Immature natural killer cell (primary cell): ENCODE results near the gene EDC4. TPM values are rescaled to one million over a fixed set of nuclear protein-coding genes. Genes with fewer than 3 reads are reported as not detected.
A peak's percentile ranks its signal among the peaks of the same experiment; 100 is the strongest.

Experiments used
- DNase-seq, 3 donors: peaks; one replicate each; pipeline ENCODE4 v3.0.0; 2022; ENCODE audit warnings: mixed read lengths in 1 of 3
- H3K27ac Mint-ChIP-seq, 6 donors: one replicate each; pipeline ENCODE4 v1.8.0; 2020; ENCODE audit warnings: mixed read lengths in 6 of 6, mild to moderate bottlenecking in 5 of 6, inconsistent platforms in 4 of 6, moderate library complexity in 3 of 6
- H3K27me3 Mint-ChIP-seq, 3 donors: one replicate each; pipeline ENCODE4 v1.8.0; 2020 to 2021; ENCODE audit warnings: low read depth in 3 of 3, mild to moderate bottlenecking in 3 of 3, mixed read lengths in 3 of 3, moderate library complexity in 3 of 3, inconsistent platforms in 1 of 3
- H3K36me3 Mint-ChIP-seq, 3 donors: one replicate each; pipeline ENCODE4 v1.8.0; 2020; ENCODE audit warnings: mixed read lengths in 3 of 3, inconsistent platforms in 2 of 3, mild to moderate bottlenecking in 2 of 3
- H3K4me1 Mint-ChIP-seq, 2 donors: one replicate each; pipeline ENCODE4 v1.8.0; 2020; ENCODE audit warnings: inconsistent platforms in 2 of 2, mild to moderate bottlenecking in 2 of 2, mixed read lengths in 2 of 2, moderate library complexity in 1 of 2
- H3K4me3 Mint-ChIP-seq, 5 donors: one replicate each; pipeline ENCODE4 v1.8.0; 2020; ENCODE audit warnings: mild to moderate bottlenecking in 5 of 5, mixed read lengths in 5 of 5, inconsistent platforms in 3 of 5, moderate library complexity in 3 of 5
- H3K9me3 Mint-ChIP-seq, 6 donors: one replicate each; pipeline ENCODE4 v1.8.0; 2020; ENCODE audit warnings: mild to moderate bottlenecking in 6 of 6, mixed read lengths in 6 of 6, inconsistent platforms in 4 of 6, moderate library complexity in 3 of 6
- polyA plus RNA-seq, 3 donors: library from polyadenylated mRNA; unstranded; fragments of 300-500 nt; fragmentation: Illumina TruSeq; gene quantifications; one replicate each; pipeline ENCODE4 v1.2.3, GENCODE V29; 2021

EDC4 gene
- polyA plus RNA-seq, 3 donors from 2014 or later: 14.2 to 26.0 (median 23.8) TPM

DNA sequence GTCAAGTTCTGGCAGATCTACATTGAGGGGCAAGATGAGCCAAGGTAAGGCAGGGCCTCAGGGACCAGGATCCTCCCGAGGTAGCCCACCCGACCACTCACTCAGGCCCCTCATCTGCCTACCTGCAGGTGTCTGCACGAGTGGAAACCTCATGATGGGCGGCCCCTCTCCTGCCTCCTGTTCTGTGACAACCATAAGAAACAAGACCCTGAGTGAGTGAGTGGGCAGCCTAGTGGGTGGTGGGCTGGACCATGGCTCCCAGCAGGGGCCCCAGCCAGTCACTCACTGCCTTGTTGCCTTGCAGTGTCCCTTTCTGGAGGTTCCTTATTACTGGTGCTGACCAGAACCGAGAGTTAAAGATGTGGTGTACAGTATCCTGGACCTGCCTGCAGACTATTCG is 5.4 kb downstream of the EDC4 start:
- no peaks in the 10 kb centered on the region for H3K9me3 Mint-ChIP-seq
- H3K27ac Mint-ChIP-seq: no peak overlapping the region
- peaks cover 3 to 28% (median 8%) of the 10 kb centered on the region in 3 donors for H3K36me3 Mint-ChIP-seq
- H3K4me1 Mint-ChIP-seq: peaks cover 27 to 31% of the 10 kb centered on the region in 2 donors
- H3K4me3 Mint-ChIP-seq: no peak overlapping the region
- peaks cover 0 to 4% (median 2%) of the 10 kb centered on the region in 3 donors for H3K27me3 Mint-ChIP-seq
- no peak for DNase-seq

DNA sequence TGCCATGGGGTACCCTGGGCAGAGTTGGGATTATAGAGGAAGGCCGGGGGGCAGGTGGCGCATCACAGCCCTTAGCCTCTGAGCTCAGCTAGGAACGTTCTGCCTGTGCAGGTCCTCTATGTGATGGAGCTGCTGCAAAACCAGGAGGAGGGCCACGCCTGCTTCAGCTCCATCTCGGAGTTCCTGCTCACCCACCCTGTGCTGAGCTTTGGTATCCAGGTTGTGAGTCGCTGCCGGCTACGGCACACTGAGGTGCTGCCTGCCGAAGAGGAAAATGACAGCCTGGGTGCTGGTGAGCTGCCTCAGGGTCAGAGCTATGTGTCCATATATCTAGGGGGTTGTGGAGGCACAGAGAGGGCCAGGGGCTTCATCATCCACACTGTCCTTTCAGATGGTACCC is 6.0 kb downstream of the EDC4 start:
- no peak for DNase-seq
- H3K4me3 Mint-ChIP-seq: no peak overlapping the region
- peaks cover 3 to 34% (median 10%) of the 10 kb centered on the region in 3 donors for H3K36me3 Mint-ChIP-seq
- H3K4me1 Mint-ChIP-seq: peaks cover 21 to 25% of the 10 kb centered on the region in 2 donors
- no peaks in the 10 kb centered on the region for H3K9me3 Mint-ChIP-seq
- no peak overlapping the region for H3K27ac Mint-ChIP-seq
- peaks cover 0 to 2% (median 2%) of the 10 kb centered on the region in 3 donors for H3K27me3 Mint-ChIP-seq

GRCh38 chr16:67879462-67879861 is 6.6 kb downstream of the EDC4 start:
- H3K4me3 Mint-ChIP-seq: no peak overlapping the region
- H3K4me1 Mint-ChIP-seq: peaks cover 15 to 19% of the 10 kb centered on the region in 2 donors
- no peaks in the 10 kb centered on the region for H3K9me3 Mint-ChIP-seq
- no peak for DNase-seq
- peaks cover 3 to 34% (median 10%) of the 10 kb centered on the region in 3 donors for H3K36me3 Mint-ChIP-seq
- peaks cover 0 to 2% (median 0%) of the 10 kb centered on the region in 3 donors for H3K27me3 Mint-ChIP-seq
- H3K27ac Mint-ChIP-seq: no peak overlapping the region

DNA sequence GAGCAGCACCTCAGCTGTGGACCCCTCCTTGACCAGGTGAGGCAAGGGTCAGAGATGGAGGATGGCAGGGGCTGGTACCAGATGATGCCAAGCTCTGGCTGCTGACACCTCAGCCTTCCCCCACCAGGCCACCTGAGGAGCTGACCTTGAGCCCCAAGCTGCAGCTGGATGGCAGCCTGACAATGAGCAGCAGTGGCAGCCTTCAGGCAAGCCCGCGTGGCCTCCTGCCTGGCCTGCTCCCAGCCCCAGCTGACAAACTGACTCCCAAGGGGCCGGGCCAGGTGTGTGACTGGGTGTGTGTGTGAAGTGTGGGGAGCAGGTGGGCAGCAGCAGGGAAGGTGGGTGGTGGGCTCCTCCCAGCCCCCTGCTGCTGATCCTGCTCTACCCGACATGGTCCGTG is 7.1 kb downstream of the EDC4 start:
- Mint-ChIP-seq H3K36me3 (peaks cover 3 to 34% (median 10%) of the 10 kb centered on the region in 3 donors), H3K27ac (no peak overlapping the region), H3K4me3 (no peak overlapping the region), H3K27me3 (peaks cover 0 to 2% (median 0%) of the 10 kb centered on the region in 3 donors), H3K4me1 (peaks cover 11 to 14% of the 10 kb centered on the region in 2 donors), H3K9me3 (no peaks in the 10 kb centered on the region)
- no peak for DNase-seq

- peaks cover 5 to 8% of the 10 kb centered on the region in 2 donors for H3K4me1 Mint-ChIP-seq
- H3K4me3 Mint-ChIP-seq: no peak overlapping the region
- no peak for DNase-seq
- H3K9me3 Mint-ChIP-seq: no peaks in the 10 kb centered on the region
- H3K27me3 Mint-ChIP-seq: peaks cover 0 to 2% (median 0%) of the 10 kb centered on the region in 3 donors
- peaks cover 3 to 34% (median 10%) of the 10 kb centered on the region in 3 donors for H3K36me3 Mint-ChIP-seq
- H3K27ac Mint-ChIP-seq: no peak overlapping the region
Observed at GRCh38 chr16:67880584-67880983, 7.7 kb downstream of the EDC4 start.

- H3K9me3 Mint-ChIP-seq: no peaks in the 10 kb centered on the region
- H3K27me3 Mint-ChIP-seq: peaks cover 0 to 2% (median 0%) of the 10 kb centered on the region in 3 donors
- peaks cover 3 to 34% (median 13%) of the 10 kb centered on the region in 3 donors for H3K36me3 Mint-ChIP-seq
- H3K4me3 Mint-ChIP-seq: no peak overlapping the region
- DNase-seq: no peak
- H3K4me1 Mint-ChIP-seq: no peaks in the 10 kb centered on the region
- H3K27ac Mint-ChIP-seq: peak overlapping the region in 1 of 6 donors; percentile 30
Observed at GRCh38 chr16:67881621-67882161, 8.8 kb downstream of the EDC4 start.

DNA sequence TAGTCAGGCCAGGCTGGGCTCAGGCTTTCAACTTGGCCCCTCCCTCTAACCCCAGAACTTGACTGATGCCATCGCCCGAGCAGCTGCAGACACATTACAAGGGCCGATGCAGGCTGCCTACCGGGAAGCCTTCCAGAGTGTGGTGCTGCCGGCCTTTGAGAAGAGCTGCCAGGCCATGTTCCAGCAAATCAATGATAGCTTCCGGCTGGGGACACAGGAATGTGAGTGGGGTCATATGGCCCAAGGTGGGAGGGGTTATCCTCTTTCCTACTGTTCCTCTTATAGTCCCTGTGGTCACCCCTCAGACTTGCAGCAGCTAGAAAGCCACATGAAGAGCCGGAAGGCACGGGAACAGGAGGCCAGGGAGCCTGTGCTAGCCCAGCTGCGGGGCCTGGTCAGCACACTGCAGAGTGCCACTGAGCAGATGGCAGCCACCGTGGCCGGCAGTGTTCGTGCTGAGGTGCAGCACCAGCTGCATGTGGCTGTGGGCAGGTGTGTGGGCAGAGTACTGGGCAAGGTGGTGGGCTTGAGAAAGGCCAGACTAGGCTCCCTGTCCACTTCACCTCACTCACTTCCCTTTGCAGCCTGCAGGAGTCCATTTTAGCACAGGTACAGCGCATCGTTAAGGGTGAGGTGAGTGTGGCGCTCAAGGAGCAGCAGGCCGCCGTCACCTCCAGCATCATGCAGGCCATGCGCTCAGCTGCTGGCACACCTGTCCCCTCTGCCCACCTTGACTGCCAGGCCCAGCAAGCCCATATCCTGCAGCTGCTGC is 9.7 kb downstream of the EDC4 start:
- Mint-ChIP-seq H3K4me1 (no peaks in the 10 kb centered on the region), H3K36me3 (peaks cover 3 to 32% (median 15%) of the 10 kb centered on the region in 3 donors), H3K9me3 (no peaks in the 10 kb centered on the region), H3K27me3 (peaks cover 0 to 2% (median 0%) of the 10 kb centered on the region in 3 donors), H3K4me3 (no peak overlapping the region), H3K27ac (no peak overlapping the region)
- no peak for DNase-seq

DNA sequence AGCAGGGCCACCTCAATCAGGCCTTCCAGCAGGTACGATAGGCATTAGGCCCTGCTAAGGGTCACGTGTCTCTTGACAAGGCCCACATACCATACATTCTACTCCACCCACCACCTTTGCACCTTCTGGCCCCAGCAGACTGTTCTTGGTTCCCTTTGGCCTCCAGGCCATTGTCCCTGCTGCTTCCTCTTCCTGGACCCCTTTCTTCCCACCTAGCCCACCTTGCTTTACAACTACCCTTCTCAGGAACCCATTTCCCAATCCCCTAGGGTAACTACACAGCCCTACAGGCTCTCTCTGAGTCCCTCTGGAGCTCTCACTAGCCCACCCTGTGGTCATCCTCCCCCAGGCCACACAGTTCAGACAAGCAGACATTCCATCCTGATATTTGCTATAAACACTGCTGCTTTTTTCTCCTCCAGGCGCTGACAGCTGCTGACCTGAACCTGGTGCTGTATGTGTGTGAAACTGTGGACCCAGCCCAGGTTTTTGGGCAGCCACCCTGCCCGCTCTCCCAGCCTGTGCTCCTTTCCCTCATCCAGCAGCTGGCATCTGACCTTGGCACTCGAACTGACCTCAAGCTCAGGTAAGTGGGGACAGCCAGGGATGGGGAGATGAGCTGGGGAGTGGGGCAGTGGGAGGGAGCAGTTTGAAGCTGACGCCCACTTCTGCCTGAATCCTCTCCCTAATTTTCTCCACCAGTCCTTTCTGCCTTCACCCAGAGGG is 10.5 kb downstream of the EDC4 start:
- DNase-seq: no peak
- Mint-ChIP-seq H3K4me1 (no peaks in the 10 kb centered on the region), H3K27ac (peak overlapping the region in 2 of 6 donors; percentile 29 to 64), H3K4me3 (no peak overlapping the region), H3K36me3 (peaks cover 0 to 28% (median 15%) of the 10 kb centered on the region in 3 donors), H3K9me3 (no peaks in the 10 kb centered on the region), H3K27me3 (peaks cover 0 to 2% (median 0%) of the 10 kb centered on the region in 3 donors)

- no peaks in the 10 kb centered on the region for H3K4me1 Mint-ChIP-seq
- H3K27ac Mint-ChIP-seq: no peak overlapping the region
- no peaks in the 10 kb centered on the region for H3K9me3 Mint-ChIP-seq
- H3K4me3 Mint-ChIP-seq: no peak overlapping the region
- H3K36me3 Mint-ChIP-seq: peaks cover 0 to 28% (median 15%) of the 10 kb centered on the region in 3 donors
- peak; percentile 60 to 70 (median 65) for DNase-seq
- H3K27me3 Mint-ChIP-seq: peaks cover 0 to 2% (median 0%) of the 10 kb centered on the region in 3 donors
Observed at GRCh38 chr16:67883872-67884261, 11.0 kb downstream of the EDC4 start.

- Mint-ChIP-seq H3K9me3 (no peaks in the 10 kb centered on the region), H3K27me3 (peaks cover 0 to 2% (median 0%) of the 10 kb centered on the region in 3 donors), H3K4me3 (no peak within 1 kb of the TSS), H3K36me3 (peaks cover 0 to 21% (median 10%) of the 10 kb centered on the region in 3 donors), H3K4me1 (no peaks in the 10 kb centered on the region), H3K27ac (no peak within 1 kb of the TSS)
- no peak for DNase-seq
Observed at GRCh38 chr16:67884684-67885083, 11.8 kb downstream of the EDC4 start, which contains the start of gene NRN1L. TSS of gene NRN1L (plus strand) at chr16:67884885. CDS start at chr16:67884904, 19 bp downstream.

GRCh38 chr16:67885545-67885944 is 12.7 kb downstream of the EDC4 start:
- Mint-ChIP-seq H3K4me3 (no peak overlapping the region), H3K4me1 (no peaks in the 10 kb centered on the region), H3K36me3 (peaks cover 0 to 17% (median 10%) of the 10 kb centered on the region in 3 donors), H3K27me3 (peaks cover 0 to 2% (median 0%) of the 10 kb centered on the region in 3 donors), H3K27ac (no peak overlapping the region), H3K9me3 (no peaks in the 10 kb centered on the region)
- DNase-seq: no peak

DNA sequence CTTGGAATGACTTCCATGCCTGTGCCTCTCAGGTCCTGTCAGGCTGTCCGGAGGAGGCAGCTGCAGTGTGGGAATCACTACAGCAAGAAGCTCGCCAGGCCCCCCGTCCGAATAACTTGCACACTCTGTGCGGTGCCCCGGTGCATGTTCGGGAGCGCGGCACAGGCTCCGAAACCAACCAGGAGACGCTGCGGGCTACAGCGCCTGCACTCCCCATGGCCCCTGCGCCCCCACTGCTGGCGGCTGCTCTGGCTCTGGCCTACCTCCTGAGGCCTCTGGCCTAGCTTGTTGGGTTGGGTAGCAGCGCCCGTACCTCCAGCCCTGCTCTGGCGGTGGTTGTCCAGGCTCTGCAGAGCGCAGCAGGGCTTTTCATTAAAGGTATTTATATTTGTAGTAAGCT is 13.1 kb downstream of the EDC4 start:
- H3K9me3 Mint-ChIP-seq: no peaks in the 10 kb centered on the region
- H3K27ac Mint-ChIP-seq: no peak overlapping the region
- no peaks in the 10 kb centered on the region for H3K4me1 Mint-ChIP-seq
- no peak overlapping the region for H3K4me3 Mint-ChIP-seq
- peaks cover 0 to 17% (median 10%) of the 10 kb centered on the region in 3 donors for H3K36me3 Mint-ChIP-seq
- no peak for DNase-seq
- H3K27me3 Mint-ChIP-seq: peaks cover 0 to 2% (median 0%) of the 10 kb centered on the region in 3 donors

DNA sequence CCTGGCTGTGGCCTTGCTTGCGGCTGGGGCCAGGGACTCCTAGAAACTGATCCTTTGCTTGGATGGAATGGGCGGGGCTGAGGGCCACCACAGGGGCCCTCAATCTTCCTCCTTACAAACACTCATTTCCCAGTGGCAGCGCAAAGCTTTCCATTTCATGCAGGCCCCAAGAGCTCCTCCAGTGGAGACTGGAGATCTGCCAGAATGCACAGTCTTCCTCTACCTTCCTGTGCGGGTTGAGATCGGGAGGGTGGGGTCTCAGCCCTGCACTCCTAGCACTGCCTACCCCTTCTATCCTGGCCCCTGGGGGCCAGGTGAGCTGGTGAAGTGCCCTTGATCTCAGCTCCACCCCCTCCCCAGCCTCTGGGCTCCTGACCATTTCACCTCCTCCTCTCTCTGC is 13.5 kb downstream of the EDC4 start:
- Mint-ChIP-seq H3K27me3 (peaks cover 0 to 2% (median 0%) of the 10 kb centered on the region in 3 donors), H3K27ac (no peak overlapping the region), H3K4me3 (no peak overlapping the region), H3K4me1 (no peaks in the 10 kb centered on the region), H3K36me3 (peaks cover 0 to 17% (median 10%) of the 10 kb centered on the region in 3 donors), H3K9me3 (no peaks in the 10 kb centered on the region)
- no peak for DNase-seq

GRCh38 chr16:67888331-67888730 is 15.5 kb downstream of the EDC4 start:
- Mint-ChIP-seq H3K27me3 (no peaks in the 10 kb centered on the region), H3K4me1 (peaks cover 7 to 10% of the 10 kb centered on the region in 2 donors), H3K27ac (no peak overlapping the region)

More at GRCh38 chr16:67888331-67888730, 15.5 kb downstream of the EDC4 start:
- H3K9me3 Mint-ChIP-seq: no peaks in the 10 kb centered on the region
- no peak for DNase-seq
- peaks cover 0 to 6% (median 5%) of the 10 kb centered on the region in 3 donors for H3K36me3 Mint-ChIP-seq
- H3K4me3 Mint-ChIP-seq: no peak overlapping the region
